Mammary epithelial cell (primary cell): ENCODE measurements around the gene RCSD1.

Experiments used
- EZH2 ChIP-seq: IDR thresholded peaks from 2 replicates; pipeline ENCODE4 v1.6.1; 2012; ENCODE audit warnings: low read length, inconsistent platforms, borderline replicate concordance
- TF ChIP-seq, protein P1 (sequence below), 2 donors: IDR thresholded peaks in 1 of 2; conservative IDR thresholded peaks in 1 of 2; 2 replicates each; pipeline ENCODE4 v1.5.1; 2011 to 2012; ENCODE audit warnings: inconsistent platforms in 2 of 2, low read length in 2 of 2, mild to moderate bottlenecking in 2 of 2, control low read depth in 1 of 2, low read depth in 1 of 2; ENCODE audit not compliant: insufficient read depth in 1 of 2; ENCODE audit errors: extremely low read depth in 1 of 2

DNA sequence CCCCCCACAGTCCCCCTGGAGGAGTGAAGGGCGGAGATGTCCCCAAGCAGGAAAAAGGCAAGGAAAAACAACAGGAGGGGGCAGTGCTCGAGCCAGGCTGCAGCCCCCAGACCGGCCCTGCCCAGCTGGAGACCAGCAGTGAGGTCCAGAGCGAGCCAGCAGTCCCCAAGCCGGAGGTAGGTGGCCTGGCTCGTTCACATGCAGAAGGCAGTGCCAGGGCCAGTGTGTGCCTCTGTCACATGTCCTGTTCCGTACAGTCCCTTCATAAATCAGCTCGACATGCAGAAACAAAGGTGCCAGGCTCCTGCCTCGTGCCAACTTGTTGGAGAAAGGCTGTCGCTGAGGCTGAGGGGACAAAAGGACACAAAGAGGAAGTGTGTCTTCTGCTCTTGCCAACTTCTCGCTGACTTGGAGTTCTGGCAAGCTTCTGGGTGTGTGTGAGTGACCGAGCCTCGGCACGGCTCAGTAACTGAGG lies 67.7 kb downstream of the RCSD1 start:
- TF ChIP-seq EZH2, result no peak
- TF ChIP-seq, protein P1, sequence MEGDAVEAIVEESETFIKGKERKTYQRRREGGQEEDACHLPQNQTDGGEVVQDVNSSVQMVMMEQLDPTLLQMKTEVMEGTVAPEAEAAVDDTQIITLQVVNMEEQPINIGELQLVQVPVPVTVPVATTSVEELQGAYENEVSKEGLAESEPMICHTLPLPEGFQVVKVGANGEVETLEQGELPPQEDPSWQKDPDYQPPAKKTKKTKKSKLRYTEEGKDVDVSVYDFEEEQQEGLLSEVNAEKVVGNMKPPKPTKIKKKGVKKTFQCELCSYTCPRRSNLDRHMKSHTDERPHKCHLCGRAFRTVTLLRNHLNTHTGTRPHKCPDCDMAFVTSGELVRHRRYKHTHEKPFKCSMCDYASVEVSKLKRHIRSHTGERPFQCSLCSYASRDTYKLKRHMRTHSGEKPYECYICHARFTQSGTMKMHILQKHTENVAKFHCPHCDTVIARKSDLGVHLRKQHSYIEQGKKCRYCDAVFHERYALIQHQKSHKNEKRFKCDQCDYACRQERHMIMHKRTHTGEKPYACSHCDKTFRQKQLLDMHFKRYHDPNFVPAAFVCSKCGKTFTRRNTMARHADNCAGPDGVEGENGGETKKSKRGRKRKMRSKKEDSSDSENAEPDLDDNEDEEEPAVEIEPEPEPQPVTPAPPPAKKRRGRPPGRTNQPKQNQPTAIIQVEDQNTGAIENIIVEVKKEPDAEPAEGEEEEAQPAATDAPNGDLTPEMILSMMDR (conservative IDR thresholded peaks at IDR 0.05 in 1 of 2, IDR thresholded peaks at IDR 0.05 in 1 of 2; ENCODE audit: extremely low read depth in 1 of 2, insufficient read depth in 1 of 2, low read depth in 1 of 2, low read length in 2 of 2), result no peak
